Stimulated activated naive CD8-positive, alpha-beta T cell treated with anti-CD3 and anti-CD28 coated beads, Interleukin-15, Interleukin-2, amounts not matched to agents 100 U/mL and 50 U/mL, for 24 hours (primary cell): ENCODE data around the gene MYMX.
A peak's percentile ranks its signal among the peaks of the same experiment; 100 is the strongest.
"Not testable (repeated sequence)": the region's sequence is repeated elsewhere in the genome, so short reads cannot be mapped to it uniquely, and the experiment has no call there.

ENCODE experiments used
- ATAC-seq: fragments of 150-1000 bp; cut with Tn5 transposase; one replicate; pipeline ENCODE4 v1.10.0; 2021
- DNase-seq: peaks from one replicate; pipeline ENCODE4 v3.0.0; 2021

Gene MYMX

DNA sequence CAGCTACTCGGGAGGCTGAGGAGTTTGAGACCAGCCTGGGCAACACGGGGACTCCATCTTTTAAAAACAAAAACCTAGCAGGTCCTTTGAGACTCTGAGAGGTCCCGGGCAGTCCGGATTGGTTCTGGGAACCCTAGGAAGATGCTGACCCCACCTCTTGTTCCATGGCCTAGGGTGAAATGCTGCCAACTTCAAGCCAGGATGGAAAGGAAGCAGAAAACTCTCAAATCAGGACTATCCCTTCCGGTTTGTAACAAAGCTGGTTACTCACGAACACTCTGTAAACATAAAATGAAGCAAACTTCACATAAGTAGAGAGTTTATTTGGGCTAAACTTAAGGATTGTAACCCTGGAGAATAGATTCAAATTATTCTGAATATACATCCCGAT is 30.1 kb upstream of the MYMX start:
- no peak for ATAC-seq

DNA sequence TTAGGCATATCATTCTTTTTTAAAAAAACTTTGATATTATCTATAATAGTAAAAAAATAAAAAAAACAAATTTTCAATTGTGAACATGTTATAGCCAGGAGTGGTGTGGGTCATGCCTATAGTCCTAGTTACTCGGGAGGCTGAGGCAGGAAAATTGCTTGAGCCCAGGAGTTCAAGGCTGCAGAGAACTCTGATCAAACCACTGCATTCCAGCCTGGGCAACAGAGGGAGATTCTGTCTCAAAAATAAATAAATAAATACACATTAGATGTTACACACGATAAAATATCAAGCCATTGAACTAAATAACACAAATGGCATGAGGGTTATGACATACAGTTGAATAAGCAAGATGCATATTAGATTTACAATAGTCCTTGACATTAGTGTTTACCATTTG is 27.9 kb upstream of the MYMX start:
- DNase-seq (no peak), ATAC-seq (no peak)

More for the DNA sequence above, 30.1 kb upstream of the MYMX start:
- DNase-seq = no peak

DNA sequence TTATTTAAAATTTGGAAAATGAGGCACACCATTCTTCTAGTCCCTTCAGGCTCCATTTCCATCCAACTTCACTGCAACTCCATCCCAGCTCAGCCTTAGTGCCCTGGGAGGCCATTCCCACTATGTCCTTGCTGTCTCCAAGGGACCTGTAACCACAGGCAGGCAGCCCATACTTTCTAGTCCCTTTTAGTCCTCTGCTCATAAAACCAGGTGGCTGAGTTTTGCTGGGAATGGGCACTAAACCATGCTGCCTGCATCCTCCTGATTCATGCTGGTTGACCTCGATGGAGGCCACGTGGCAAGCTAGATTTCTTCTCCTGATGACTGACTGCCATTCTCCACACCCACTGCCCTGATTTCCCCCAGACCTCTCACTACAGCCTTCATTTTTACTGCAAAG is 27.5 kb upstream of the MYMX start:
- ATAC-seq = no peak
- no peak for DNase-seq

DNA sequence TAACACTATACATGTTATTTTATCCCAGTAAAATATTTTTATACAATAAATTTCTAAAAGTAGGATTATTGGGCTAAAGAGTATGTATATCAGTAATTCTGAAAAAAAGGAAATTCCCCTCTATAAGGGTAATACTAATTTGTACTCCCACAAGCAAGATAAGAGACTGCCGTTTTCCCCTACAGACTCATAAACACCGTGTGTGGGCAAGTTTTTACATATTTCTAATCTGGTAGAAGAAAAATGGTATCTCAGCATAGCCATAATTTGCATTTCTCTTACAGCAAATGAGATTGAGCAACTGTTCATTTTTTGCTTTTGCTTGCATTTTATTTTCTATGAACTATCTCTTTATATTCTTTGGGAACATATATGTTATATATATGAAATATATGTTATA is 26.0 kb upstream of the MYMX start:
- ATAC-seq = peak; percentile 78
- DNase-seq = no peak

GRCh38 chr6:44192428-44193041 is 24.2 kb upstream of the MYMX start:
- DNase-seq = no peak
- no peak for ATAC-seq

DNA sequence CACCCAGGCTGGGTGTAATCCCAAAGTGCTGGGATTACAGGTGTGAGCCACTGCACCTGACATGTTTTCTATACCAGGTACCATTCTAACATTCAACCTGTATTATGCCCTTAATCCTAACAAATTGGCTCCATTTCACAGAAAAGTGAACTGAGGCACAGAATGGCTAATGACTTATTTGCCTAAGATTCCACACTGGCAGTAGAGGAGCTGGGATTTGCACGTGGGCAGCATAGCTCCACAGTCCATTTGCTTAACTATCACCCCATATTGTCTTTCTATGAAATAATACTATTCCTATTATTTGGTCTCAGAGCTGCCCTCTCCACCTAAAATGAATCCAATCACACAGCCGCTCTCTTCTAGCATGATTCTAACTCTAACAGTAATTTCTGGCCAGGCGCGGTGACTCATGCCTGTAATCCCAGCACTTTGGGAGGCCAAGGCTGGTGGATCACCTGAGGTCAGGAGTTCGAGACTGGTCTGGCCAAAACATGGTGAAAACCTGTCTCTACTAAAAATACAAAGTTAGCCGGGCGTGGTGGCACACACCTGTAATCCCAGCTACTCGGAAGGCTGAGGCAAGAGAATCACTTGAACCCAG is 23.3 kb upstream of the MYMX start:
- DNase-seq = no peak
- no peak for ATAC-seq

DNA sequence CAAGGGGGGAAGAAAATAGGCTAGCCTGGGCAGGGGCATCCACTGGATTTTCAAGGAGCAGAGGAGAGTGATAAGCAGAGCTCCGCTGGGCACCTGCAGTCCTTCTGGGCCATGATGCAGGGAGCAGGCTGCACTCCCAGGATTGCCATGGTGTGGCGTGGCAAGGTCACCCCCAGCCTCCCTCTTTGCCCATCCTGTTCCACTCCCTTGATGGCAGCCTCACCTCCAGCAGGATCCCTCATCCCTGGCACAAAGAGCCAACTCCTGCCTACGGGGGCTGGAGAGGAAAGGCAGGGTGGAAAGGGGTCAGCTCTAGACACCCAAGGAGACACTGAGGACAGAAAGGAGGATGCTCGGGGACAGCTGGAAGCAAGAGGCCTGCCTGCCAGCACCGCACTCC is 22.4 kb upstream of the MYMX start:
- no peak for DNase-seq
- no peak for ATAC-seq

- not testable (repeated sequence) for ATAC-seq, DNase-seq
These were observed 20.4 kb upstream of the MYMX start for GRCh38 chr6:44196351-44196750.

GRCh38 chr6:44198684-44199083 is 18.0 kb upstream of the MYMX start:
- no peak for DNase-seq
- ATAC-seq = no peak

- DNase-seq (no peak), ATAC-seq (no peak)
These were observed 16.8 kb upstream of the MYMX start for GRCh38 chr6:44199883-44200282.

GRCh38 chr6:44201200-44201599 is 15.5 kb upstream of the MYMX start:
- no peak for ATAC-seq

DNA sequence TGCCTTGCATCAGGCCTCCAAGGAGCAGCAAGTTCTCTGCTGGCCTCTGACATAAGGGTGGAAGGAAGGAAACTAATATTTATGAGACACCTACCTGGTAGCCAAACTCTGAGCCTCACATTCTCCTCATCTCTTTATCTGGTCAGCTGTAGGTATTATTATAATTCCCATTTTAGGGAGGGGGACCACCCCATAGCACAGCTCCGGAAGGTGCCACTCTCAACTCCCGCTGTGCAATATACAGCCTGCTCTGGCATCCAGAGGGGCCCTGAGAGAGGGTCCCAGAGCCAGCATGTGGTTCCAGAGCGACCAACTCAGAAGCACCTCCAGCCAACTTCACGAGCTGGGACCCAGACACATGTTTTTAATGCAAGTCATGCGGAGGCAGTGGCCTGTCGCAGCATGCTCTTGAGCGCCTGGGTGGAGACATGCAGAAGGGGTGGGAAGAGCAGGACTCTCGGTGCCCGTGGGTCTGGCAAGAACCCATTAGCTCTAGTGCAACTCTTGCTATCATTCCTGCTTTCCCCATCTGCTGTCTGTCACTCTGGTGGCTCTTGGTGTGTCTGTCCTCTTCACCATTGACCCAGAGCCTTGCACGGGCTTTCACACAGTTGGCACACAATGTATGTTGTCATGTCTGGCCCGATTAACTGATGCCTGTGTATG is 15.0 kb upstream of the MYMX start:
- DNase-seq (no peak), ATAC-seq (no peak)

More at GRCh38 chr6:44201200-44201599, 15.5 kb upstream of the MYMX start:
- DNase-seq = no peak

DNA sequence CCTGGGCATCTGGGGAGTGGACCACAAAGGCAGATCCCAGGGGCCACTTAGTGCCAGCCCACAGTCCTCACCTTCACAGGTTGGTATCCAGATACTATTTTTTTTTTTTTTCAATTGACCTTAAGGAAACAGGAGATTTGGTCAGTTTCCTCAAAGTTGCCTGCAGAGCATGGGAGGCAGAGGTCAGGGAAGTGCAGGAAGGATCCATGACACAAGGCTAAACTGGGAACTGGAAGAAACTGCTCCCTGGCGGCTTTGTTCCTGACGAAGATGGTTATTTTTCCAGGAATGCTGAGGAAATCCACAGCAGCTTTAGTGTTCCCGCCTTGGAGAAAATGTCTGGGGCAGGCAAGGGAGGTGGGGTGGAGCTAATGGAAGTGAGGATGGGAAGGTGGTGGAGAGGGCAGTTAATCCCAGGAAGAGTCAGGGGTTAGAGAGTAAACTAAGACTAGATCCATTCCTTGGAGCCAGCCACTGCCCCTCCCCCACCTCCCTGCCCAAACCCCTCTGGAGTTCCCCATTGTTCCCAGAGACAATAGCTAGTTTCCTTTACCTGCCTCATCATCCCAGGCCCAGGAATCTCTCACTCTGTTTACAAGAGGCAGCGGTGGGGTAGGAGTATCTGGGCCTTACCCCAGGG is 14.3 kb upstream of the MYMX start:
- DNase-seq = no peak
- no peak for ATAC-seq

- ATAC-seq (no peak), DNase-seq (no peak)
These were observed 13.6 kb upstream of the MYMX start for GRCh38 chr6:44202972-44203750.

GRCh38 chr6:44203955-44204354 is 12.8 kb upstream of the MYMX start:
- no peak for DNase-seq
- ATAC-seq = no peak

DNA sequence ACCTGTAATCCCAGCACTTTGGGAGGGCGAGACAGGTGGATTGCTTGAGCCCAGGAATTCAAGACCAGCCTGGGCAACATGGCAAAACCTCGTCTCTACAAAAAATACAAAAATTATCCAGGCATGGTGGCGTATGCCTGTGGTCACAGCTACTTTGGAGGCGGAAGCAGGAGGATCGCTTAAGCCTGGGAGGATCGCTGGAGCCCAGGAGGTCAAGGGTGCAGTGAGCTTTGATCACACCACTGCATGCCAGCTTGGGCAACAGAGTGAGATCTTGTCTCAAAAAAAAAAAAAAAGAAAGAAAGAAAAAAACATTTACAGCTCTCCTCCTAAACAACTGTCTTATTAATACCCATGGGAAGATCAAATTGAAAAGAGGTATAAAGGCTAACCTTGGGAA is 8.8 kb upstream of the MYMX start:
- ATAC-seq (no peak), DNase-seq (no peak)

- no peak for DNase-seq
These were observed 5.4 kb upstream of the MYMX start for GRCh38 chr6:44211284-44211683.

GRCh38 chr6:44214307-44214706 is 2.4 kb upstream of the MYMX start:
- DNase-seq = no peak
- no peak for ATAC-seq

More at GRCh38 chr6:44211284-44211683, 5.4 kb upstream of the MYMX start:
- no peak for ATAC-seq

DNA sequence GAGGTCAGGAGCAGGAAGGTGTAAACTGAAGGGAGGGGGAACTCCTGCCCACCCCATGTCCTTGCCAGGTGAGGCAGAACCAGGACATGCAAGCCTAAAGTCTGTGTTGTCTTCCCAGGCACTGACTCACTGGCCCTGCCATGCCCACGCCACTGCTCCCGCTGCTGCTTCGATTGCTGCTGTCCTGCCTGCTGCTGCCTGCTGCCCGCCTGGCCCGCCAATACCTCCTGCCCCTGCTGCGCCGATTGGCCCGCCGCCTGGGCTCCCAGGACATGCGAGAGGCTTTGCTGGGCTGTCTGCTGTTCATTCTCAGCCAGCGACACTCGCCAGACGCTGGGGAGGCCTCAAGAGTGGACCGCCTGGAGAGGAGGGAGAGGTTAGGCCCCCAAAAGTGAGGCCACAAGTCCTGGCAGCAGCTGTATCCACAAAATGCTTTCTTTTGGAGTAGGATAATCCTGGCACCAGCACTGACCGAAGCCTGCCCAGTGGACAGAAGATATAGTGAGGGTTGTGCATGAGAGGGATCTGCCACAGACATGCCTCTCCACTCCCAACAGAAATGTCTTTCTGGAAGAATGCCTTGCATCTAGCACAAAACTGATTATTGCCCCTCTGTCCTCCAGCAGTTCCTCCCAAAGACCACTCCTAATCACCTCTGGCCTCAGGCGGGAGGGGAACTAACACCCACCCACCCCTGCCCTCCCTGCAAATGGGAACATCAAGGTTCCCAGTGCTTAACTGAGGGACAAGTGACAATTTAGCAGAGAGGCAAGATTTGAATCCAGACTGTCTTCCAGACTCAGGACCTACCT is 812 bp downstream of the MYMX start:
- no peak for ATAC-seq
- DNase-seq = no peak

GRCh38 chr6:44219053-44219814 is 2.5 kb downstream of the MYMX start:
- no peak for ATAC-seq
- DNase-seq = peak; percentile 48
